CD4-positive, alpha-beta T cell treated with Interleukin-2 at 100 ng/mL for 4 hours (primary cell): ENCODE measurements around the gene BORCS6.
"Not testable (repeated sequence)": the region's sequence is repeated elsewhere in the genome, so short reads cannot be mapped to it uniquely, and the experiment has no call there.

ENCODE experiments used
- DNase-seq: peaks from one replicate; pipeline ENCODE4 v3.0.0-alpha.2; 2020; ENCODE audit warnings: low spot score

The BORCS6 gene

DNA sequence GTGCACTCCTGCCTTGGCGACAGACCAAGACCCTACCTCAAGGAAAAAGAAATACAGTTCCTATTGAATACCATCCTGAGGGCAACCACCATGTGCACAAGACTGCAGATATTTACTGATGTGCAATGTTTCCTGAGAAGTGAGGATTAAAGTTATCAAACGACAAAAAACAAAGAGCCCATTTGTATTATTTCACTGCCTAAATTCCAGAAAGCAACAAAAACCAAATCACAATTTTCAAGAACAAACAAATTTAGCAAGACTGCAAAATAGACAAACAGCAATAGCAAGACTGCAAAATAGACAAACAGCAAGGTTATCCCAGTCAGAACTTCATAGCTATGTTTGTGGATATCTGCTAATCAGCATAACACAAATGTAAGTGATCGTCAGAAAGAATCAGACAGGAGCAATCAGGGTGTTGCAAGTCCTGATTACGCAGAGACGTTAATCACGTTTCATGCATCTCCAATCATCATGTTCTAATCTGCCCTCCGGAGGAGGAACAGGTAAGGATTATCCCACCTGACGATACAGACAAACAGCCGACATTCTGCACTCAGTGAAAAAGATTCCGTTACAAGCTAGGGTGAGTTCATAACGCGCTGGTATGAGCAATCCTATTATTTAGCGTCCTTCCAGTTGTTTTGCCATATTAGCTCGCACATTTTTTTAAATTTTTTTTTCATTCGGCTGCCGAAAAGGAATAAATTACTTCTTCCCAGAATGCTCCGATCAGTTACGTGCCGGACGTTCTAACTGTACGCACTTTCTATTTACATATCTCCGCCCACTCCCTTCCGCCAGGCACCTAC is 16.7 kb downstream of the BORCS6 start:
- DNase-seq = peak; percentile 91

DNA sequence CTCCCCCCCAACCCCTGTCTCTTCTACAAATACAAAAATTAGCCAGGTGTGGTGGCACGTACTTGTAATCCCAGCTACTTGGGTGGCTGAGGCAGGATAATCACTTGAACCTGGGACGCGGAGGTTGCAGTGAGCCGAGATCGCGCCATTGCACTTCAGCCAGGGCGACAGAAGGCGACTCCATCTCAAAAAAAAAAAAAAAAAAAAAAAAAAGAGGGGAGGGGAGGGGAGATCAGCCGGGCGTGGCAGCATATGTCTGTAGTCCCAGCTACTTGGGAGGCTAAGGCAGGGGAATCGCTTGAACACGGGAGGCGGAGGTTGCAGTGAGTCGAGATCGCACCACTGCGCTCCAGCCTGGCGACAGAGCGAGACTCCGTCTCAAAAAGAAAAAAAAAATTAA is 19.8 kb downstream of the BORCS6 start:
- DNase-seq = not testable (repeated sequence)

DNA sequence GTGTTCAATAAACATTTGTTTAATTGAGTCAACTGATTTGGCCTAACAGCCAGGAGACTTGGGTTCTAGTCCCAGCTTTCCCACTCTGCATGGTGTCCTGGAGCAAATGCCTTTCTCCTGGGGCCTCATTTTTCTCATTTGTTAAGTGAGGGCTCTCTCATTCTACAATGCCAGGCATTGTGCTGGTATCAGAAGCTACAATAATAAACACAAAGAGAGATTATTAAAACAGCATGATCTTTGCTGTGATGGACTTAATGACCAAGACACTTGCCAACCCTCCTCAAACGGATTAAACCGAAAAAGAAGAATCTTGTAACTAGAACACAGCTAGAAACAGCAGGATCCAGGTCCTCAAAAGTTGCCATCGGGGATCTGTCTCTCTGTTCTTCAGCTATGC is 22.5 kb downstream of the BORCS6 start:
- DNase-seq = no peak

DNA sequence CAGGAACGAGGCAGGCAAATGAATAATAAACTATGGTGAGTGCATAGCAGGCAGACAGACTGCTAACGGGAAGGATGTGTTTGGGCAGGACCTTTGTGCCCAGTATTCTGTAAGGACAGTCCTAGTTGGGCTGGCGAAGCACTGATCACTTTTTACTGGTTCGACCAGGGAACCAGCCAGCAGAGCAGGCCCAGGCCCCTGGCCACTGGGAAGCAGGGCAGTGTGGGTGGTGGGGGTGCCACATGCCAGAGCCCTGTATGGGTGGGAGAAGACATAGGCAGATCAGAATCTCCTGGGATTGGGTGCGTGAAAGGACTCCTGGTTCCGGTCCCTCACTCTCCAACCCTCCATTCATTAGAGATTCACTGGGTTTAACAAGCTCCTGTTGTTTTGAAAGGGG is 23.2 kb downstream of the BORCS6 start:
- DNase-seq = no peak

DNA sequence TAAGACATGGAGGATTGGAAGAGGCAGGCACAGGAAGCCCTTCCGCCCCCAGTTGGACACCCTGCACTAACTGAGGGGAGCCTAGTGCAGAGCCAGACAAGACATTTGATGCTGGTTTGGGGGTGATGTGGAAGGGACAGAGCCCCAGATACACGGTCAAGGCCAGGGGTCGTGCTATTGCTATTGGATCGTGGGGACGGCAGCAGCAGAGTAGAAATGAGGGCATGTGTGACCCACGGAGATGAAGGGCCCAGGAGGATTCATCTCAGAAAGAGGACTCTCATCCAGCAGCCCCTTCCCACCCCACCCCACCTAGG is 25.2 kb downstream of the BORCS6 start:
- no peak for DNase-seq

DNA sequence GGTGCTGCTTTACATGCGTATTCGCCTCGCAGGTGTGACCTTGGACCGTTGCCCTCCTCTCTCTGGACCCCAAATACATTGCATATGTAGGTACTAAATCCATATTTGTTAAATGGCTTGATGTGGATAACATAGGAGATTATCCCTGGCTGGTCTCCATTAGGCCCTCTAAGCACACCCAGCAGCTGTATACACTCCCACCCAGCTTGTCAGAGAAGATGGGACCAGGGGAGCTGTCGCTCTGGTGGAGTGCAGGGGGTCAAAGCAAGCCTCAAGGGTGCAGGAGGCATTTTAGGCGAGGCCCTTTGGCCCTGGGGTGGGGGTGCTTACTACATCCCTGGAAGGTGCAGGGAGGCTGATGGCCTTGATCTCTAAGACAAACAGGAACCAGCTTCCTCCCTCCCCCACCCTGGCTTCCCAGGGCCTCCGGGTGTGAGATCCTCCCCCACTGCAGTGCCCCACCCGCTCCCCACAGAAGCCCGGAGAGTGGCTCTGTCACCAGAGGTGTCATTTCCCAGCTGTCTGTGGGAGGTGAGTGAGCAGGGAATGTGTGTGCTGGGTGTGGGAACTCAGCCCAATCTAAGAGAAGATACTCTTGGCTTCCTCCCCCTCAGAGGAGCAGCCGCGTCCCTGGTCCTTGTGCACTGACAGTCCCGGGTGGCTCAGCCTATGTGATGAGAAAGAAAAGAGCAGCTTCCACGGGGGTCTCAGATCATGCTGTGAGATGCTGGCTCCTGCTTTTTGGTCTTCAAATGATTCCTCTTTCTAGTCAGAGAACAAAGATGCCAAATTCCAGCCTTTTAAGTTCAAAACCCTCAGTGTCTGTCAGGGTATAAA is 25.8 kb downstream of the BORCS6 start:
- peak; percentile 73 for DNase-seq

DNA sequence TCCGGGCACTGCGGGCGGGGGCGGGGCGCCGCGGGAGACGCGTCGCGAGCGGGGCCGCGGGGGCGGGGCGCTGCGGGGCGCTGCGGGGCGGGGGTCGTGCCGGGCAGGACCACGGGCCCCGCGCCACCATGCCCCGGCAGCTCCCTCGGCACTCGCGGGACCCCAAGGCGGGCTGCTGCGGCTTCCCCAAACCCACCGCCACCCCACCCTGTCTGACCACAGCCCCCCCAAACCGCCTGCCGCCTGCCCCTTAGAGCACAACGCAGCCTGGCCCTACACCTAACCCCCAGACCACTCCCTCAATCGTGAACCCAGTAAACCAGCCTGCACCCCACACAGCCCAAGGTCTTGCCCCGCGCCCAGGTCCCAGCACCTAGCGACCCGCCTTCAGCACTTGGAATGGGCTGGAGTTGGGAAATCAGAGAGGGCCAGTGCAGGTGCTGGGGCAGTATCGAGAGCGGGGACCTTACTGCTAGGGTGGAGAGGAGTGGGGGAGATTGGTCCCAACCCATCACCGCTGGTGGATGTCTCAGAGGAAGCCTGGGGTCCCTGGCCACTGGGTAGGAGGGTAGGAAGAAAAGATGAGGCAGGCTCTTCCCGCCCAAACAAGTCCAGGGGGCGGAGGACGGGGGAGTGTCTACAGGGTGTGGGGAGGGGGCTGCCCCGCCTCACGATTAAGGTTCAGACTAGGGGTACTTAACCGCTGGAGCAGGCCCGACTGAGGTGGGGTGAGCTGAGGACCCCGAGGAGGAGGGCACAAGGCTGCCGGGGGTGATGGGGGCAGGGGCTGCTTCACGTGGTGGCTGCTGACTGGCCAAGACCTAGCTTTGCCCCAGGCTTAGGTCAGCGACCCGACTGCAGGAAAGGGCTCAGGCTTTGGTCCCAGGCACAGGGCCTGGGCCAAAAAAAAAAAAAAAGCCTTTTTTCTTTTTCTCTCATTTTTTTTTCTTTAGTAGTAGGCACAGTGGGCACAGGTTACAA is 26.7 kb downstream of the BORCS6 start:
- DNase-seq = no peak

DNA sequence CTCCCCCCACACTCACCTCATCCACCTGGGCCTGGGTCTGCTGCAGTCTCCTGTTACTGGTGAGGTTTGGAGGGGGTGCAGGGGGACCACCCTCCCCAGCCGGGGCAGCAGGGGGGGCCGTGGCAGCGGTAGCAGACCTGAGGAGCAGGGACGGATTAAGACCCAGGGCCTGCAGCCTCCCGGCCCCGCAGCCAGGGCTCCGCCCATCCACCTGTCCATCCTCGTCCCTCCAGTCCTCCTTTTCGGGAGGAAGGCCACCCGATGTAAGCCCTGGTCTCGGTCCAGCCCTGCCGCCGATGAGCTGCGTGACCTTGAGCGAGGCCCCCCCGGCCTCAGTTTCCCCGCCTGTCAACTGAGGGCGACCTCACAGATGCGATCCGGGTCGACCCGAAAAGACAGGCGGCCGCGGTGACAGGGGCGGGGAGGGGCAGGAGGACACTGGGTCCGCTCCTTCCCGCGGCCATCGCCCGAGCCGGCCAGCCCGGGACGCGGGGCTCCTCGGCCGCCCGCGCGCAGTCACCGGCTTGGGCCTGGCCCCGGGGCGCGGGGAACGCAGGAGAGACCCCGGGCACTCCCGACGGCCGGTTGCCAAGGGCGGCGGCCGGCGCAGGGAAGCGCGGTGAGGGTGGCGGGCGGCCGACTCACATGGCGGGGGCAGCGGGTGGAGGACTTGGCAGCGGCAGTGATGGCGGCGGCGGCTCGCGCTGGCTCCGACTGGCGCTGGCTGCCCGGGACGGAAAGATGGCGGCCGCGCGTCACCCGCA is 27.6 kb downstream of the BORCS6 start, which contains the start of gene VAMP2:
VAMP2 (minus strand) TSS at position 716 of the 764 bp plus-strand sequence; CDS start at position 647, 69 bp downstream.
- DNase-seq = peak; percentile 80

DNA sequence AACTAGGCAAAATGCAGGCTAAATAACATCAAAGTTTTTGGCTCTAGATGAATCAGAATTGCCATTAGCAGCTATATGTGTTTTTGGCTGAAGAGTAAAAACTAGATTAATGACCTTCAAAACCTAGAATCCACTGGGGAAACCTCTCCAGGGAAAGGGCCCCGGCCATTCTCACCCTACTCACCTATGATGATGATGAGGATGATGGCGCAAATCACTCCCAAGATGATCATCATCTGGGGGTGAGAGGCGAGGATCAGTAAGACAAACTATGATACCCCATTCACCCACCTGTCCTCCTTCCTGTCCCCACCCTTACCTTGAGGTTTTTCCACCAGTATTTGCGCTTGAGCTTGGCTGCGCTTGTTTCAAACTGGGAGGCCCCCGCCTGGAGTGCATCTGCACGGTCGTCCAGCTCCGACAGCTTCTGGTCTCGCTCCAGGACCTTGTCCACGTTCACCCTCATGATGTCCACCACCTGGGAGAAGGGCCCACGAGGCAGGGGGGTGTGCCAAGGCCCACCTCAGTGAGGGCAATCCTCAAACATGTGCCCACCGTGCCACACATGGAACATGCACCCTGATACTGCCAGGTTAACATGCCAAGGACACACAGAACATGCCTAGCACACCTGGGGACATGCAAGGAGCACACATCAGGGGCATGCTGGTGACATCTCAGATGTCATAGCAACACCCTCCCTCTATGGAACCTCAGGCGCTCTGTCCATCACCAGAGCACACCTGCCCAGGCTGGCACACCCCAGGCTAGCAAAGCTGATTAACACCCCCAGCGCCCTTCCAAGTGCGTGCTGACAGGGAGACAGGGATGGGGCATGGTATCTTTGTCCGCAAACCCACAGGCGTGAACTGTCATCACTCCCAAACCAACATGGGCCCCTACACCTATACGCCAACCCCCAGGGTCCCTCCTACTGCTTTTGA is 28.4 kb downstream of the BORCS6 start:
- DNase-seq = no peak

DNA sequence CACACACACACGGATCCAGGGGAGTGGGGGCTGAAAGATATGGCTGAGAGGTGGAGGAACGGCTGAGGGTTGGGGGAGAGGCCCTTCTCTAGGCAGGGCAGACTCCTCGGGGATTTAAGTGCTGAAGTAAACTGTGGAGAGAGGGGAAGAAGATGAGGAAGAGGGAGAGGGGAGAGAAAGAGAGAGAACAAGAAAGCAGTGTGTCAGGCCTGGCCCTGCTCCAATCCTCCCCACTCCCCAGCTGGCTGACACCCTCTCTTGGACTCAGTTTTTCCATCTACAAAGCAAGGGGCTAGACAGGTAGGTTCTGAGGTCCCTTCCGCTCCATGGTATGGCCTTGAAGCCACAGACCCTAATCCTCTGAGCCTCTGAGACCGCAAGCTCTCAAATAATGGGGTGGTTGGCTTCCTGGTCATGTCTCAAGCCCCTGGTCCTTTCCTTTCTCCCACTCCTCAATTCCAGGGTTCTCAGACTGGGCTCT is 29.2 kb downstream of the BORCS6 start:
- no peak for DNase-seq

DNA sequence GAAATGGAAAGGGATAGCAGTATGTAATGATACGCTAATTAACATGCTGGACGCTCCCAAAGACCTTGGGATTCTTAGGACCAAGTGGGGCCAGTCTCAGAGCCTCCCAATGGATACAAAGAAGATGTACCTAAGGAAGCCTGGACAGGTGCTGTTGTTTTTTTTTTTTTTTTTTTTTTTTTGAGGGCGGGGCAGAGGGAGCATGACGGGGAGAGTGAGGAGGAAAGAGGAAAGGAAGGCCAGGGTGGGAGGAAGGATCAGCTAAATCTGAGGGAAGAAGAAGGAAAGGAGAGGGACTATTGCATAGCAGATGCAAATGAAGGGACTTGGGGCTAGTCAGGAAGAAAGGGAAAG is 29.8 kb downstream of the BORCS6 start:
- DNase-seq = no peak

DNA sequence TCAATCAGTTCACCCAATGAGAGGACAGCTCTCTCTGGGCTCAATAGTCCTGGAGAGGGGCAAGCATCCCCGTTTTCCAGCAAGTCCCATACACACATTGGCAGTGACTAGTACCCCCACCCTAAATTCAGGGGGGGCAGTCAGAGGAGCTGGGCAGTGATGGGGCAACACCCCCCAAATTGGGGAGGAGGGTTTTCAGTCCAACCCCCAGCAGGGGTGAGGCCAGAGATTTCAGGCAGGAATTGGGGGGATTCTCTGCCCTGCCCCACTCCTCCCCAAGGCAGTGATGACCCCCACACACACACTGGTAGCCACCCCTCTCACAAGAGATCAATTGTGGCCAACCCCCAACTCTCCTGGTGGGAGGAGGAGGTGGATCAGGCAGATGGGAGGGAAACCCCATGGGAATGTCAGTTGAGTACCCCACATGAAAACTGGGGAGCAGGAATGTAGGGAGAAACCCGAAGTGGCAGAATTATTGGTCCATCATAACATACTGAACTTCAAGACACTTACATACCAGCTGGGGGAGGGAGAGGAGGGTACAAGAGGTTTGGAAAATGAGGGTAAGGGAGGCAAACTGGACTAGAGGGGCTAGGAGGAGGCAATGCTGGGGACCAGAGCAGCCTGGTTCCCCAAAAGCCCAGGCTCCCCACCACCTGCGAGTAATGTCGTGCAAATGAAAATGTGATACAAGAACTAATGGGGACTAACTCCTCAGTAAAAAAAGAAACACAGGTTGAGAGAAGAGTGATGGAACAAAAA is 30.3 kb downstream of the BORCS6 start:
- no peak for DNase-seq

DNA sequence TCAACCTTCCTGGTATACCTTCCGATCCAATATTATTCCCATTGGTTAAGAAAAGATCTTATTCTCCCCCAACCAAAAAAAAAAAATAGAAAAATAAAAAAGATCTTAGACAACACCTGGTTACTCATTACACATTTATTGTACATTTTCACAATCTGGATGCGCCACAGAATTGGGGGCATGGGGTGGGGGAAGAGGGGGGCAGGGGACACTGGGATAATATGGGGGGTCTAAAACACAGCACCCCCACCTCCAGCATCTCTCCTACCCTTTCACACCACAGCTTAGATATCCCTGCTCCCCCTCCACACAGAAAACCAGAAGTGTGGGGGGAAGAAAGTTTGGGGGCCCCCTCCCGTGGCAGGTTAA is 31.0 kb downstream of the BORCS6 start:
- no peak for DNase-seq

DNA sequence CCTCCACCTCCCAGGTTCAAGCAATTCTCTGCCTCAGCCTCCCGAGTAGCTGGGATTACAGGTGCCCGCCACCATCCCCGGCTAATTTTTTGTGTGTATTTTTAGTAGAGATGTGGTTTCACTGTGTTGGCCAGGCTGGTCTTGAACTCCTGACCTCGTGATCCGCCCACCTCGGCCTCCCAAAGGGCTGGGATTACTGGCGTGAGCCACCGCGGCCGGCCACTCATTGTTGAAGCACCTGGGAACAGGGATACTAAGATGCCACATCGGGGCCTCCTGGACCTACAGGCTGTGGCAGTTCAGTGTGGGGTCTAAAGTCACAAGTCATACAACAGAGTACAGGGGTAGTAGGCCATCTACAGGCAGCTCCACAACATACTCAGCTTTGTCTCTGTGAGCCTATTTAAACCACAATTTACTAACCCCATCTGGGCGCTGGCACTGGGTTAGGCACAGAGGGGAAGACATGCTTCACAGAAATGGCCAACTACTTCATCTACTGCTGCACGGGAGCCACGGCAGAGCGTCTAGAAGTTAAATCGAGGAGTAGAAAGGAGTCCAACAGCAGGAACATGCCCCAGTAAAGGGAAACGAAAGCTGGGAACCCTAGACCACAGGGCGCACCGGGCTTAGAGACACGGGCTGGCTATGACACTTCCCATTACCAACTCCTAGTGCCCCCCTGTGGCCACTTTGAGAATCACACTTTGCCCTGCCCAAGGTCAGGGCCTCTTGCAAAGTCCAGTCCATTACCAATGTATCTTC is 31.5 kb downstream of the BORCS6 start:
- DNase-seq = peak; percentile 91

DNA sequence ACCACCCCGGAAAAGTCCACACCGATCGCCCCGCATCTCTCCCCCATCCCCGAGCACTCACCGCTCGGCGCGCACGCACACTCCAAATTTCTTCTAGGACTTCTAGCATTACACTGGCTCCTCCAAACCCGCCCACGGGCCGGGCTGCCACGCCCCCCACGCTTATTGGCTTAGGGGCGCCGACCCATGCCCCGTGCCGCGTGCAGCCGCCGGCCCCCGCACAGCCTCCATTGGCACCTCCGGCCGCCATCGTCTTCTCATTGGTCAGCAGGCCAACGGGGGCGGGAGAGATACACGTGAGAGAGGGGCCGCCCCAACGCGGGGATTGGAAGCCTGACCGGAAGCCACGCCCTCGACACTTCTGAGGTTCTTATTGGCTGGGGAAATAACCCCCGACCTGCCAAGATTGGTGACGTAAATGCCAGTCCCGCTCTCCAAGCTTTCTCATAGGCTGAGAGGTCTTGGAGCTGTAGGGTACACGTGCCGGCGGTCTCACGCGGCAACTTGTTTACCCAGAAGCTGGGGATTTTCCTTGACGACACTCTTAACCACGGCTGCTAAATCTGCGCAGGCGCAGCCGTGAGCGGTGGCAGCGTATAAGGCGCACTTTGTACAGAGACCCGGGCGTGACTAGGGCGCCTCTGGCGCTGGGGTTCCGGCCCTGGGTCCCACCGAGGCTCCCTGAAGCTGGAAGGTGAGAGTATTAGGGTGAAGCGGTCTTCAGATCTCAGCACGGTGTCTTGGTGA is 33.6 kb downstream of the BORCS6 start:
- peak; percentile 100 for DNase-seq

DNA sequence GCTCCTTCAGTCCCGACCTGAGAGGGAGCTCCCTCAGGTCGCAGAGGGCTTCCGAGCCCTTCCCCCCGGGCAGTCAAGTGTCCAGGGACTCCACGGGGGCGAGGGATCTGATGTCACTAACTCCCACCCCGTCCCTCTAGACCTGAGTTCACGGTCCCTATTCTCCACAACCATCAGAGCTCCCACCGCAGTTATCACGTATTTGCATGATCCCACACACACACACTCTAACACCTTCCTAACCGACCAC is 34.1 kb downstream of the BORCS6 start:
- no peak for DNase-seq

DNA sequence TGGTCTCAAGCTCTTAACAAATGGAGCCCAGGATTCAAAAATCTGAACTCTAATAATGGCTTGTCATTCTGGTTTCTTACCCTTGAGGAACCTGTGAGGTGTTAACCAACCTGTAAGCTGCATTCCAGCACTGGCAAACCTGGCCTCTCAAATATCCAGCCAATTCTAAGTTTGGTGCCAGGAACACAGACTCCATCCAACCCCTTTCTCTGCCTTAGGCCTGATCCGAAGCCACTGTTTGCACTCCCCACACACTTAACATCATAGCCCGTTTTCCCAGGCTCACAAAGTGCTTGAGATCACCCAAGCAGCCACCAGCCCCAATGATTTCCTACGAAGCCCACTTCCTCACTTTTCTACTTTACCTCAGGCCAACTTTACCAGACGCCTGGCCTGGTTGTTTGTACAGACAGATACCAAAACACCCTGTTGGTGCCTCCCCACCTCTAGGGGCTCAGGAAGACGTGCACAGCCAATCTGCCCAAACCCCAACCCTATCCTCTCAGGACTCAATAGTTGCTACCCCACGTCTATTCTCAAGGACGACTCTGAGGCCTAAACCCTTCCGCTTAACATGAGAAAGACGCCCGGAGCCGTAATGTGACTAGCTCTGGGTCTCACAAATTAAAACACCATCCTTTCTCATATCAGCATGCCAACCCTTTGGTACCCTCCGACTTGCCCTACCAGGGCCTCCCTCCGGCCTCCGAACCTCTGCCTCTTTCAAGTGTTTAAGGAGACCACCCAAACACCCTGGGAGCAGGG is 34.6 kb downstream of the BORCS6 start:
- DNase-seq = no peak
